Astrocyte (in vitro differentiated cells and primary cell): Measurements from ENCODE around the gene ATP8B4.

Experiments
- CTCF ChIP-seq: IDR thresholded peaks from 2 replicates; pipeline ENCODE4 v1.5.1; 2011; ENCODE audit warnings: low read depth, mild to moderate bottlenecking, inconsistent platforms, low read length, moderate library complexity; ENCODE audit not compliant: insufficient read depth
- EZH2 ChIP-seq: IDR thresholded peaks from 2 replicates; pipeline ENCODE4 v1.6.1; 2012; ENCODE audit warnings: mild to moderate bottlenecking, low read length, inconsistent platforms; ENCODE audit not compliant: insufficient read depth

DNA sequence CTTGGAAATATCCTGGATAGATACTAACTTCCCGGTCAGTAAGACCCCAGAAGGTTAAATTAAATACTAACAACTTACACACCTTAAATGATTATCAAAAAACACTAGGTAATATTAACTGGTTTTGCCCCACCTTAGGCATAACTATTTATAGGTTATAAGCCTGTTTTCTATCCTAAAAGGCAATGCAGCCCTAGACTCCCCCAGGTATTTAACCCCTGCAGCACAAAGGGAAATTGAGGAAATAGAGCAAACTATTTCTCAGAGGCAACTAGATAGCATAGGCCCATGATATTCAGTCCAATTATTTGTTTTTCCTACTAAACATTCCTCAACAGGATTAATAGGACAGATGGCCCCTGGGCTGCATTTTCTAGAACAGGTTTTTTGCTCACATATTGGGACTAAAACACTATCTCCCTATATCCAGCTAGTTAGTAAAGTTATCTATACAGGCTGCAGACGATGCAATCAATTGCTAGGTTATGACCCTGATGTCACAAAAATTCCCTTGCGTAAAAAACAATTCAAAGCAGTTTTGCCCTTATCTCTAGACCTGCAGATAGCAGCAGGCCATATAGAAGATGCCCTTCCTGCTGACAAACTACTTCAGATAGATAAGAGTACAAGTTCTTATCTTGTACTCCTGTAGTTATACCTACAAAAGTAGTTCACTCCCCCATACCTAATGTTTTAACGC, 276.9 kb downstream of the ATP8B4 start:
- TF ChIP-seq CTCF = no peak
- TF ChIP-seq EZH2 = no peak
